IPS DF 6.9 (cell line): ENCODE measurements around the gene DYNC1LI2.

Source experiments
- DNase-seq: peaks from one replicate; pipeline ENCODE4 v3.0.0-alpha.2; 2013; ENCODE audit warnings: low read depth, low spot score
- H3K27ac ChIP-seq: one replicate; pipeline ENCODE4 v1.5.1; 2013; ENCODE audit warnings: low read length, control low read depth
- H3K27me3 ChIP-seq: 2 replicates; pipeline ENCODE4 v1.6.1; 2013; ENCODE audit warnings: mild to moderate bottlenecking, low read length; ENCODE audit not compliant: control insufficient read depth, insufficient read depth
- H3K36me3 ChIP-seq: 2 replicates; pipeline ENCODE4 v1.6.1; 2013; ENCODE audit warnings: low read length; ENCODE audit not compliant: control insufficient read depth, insufficient read depth
- H3K4me1 ChIP-seq: 2 replicates; pipeline ENCODE4 v1.6.1; 2013; ENCODE audit warnings: low read length; ENCODE audit not compliant: control insufficient read depth, insufficient read depth
- H3K4me3 ChIP-seq: 2 replicates; pipeline ENCODE4 v1.5.1; 2013; ENCODE audit warnings: mild to moderate bottlenecking, low read length
- H3K9me3 ChIP-seq: 2 replicates; pipeline ENCODE4 v1.6.1; 2013; ENCODE audit warnings: low read length, inconsistent platforms; ENCODE audit not compliant: control insufficient read depth, insufficient read depth
- WGBS: extraction: QIAGEN DNeasy Blood & Tissue Kit; methylation state at CpG from one replicate; pipeline ENCODE4 v1.1.7; 2013; ENCODE audit warnings: mixed read lengths, missing lambda C conversion rate; ENCODE audit not compliant: insufficient read length, insufficient coverage; 5-methylcytosine and 5-hydroxymethylcytosine counted together

DYNC1LI2 gene

DNA sequence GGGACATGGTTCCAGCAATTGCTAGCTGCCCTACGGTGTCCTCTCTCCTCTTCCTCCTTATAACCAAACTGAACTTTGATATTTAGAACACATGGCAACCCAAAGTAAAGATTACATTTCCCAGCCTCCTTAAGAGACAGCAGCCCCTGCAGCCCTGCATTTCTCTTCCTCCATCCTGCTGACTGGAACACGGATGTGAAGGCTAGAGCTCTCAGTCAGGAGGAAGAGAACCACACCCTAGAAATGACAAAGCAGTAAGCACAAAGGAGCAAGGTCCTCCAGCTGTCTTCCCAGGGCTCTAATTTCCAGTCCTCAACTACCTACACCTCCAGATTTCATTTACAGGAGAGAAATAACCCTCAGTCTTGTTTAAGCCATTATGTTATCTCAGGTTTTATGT lies 10.9 kb downstream of the DYNC1LI2 start:
- no CpG with 5 or more reads among the region's 2 CpGs for WGBS
- H3K9me3 ChIP-seq: no peaks in the 10 kb centered on the region
- H3K36me3 ChIP-seq: peaks cover 16% of the 10 kb centered on the region
- no peaks in the 10 kb centered on the region for H3K27me3 ChIP-seq
- no peak overlapping the region for H3K4me3 ChIP-seq
- H3K27ac ChIP-seq: no peak overlapping the region
- no peak for DNase-seq
- no peaks in the 10 kb centered on the region for H3K4me1 ChIP-seq

DNA sequence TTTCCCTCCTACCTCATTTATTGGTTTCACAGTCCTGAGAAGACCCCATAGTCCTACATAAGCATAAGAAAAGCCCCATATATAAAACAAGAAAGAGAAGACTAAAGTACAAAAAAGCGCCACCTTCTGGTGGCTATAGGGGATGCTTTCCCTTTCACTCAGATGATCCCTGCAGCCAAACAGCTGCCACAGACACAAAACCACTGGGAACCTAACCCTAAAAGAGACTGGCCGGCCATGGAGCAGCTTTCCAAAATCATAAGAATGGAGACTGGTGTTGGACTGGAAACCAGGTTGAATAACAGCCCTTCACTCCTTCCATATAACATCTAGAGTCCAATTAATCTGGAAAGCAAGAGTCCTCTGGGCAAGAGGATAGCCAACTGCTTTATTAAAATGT lies 11.4 kb downstream of the DYNC1LI2 start:
- Histone ChIP-seq H3K4me3 (no peak overlapping the region), H3K9me3 (no peaks in the 10 kb centered on the region), H3K36me3 (peaks cover 13% of the 10 kb centered on the region), H3K4me1 (no peaks in the 10 kb centered on the region), H3K27ac (no peak overlapping the region), H3K27me3 (no peaks in the 10 kb centered on the region)
- no peak for DNase-seq
- WGBS: no CpG with 5 or more reads among the region's 2 CpGs

DNA sequence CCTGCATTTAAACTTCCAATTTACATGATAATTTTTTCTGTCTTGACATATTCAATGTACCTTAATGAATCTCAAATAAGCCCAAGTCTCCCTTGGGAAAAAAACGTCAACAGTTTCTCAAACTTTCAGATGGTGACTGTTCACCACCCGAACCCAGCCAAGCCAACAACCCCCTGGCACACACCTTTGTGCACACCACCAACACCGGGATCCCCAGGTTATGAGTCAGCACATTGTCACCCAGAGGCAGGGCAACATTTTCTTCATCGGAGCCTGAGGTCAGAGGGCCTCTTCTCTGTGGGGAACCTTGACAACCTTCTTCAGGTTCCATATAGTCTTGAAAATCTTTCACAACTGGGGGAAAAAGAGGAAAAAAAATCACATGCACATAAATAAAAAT lies 15.5 kb downstream of the DYNC1LI2 start:
- WGBS: no CpG with 5 or more reads among the region's 4 CpGs
- DNase-seq: no peak
- Histone ChIP-seq H3K4me3 (no peak overlapping the region), H3K4me1 (no peaks in the 10 kb centered on the region), H3K9me3 (no peaks in the 10 kb centered on the region), H3K36me3 (peaks cover 22% of the 10 kb centered on the region; the same call in 1 of the 2 replicates), H3K27ac (no peak overlapping the region), H3K27me3 (no peaks in the 10 kb centered on the region)

DNA sequence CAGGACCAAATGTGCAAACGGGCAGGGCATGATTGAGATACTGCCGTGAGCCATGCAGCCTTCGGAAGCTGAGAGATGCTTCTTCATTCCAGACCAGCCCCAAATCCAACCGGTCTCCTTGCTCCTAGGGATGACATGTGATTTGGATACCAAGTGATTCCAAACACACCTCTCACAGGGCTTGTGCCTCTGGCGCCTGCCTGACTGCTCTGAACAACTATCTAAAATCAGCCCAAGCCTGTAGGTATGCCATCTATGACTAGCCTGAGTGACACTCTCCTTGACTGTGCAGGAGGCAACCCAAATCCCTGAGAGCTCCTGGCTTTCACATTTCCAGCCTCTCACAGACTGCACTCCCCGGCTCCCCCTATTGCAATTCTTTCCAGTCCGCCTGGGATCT lies 20.3 kb downstream of the DYNC1LI2 start:
- H3K9me3 ChIP-seq: no peaks in the 10 kb centered on the region
- H3K4me1 ChIP-seq: peaks cover 3% of the 10 kb centered on the region; the same call in 1 of the 2 replicates
- no peak overlapping the region for H3K27ac ChIP-seq
- H3K36me3 ChIP-seq: peaks cover 34% of the 10 kb centered on the region; the same call in 1 of the 2 replicates
- no CpG with 5 or more reads among the region's 7 CpGs for WGBS
- no peak for DNase-seq
- no peak overlapping the region for H3K4me3 ChIP-seq
- no peaks in the 10 kb centered on the region for H3K27me3 ChIP-seq

DNA sequence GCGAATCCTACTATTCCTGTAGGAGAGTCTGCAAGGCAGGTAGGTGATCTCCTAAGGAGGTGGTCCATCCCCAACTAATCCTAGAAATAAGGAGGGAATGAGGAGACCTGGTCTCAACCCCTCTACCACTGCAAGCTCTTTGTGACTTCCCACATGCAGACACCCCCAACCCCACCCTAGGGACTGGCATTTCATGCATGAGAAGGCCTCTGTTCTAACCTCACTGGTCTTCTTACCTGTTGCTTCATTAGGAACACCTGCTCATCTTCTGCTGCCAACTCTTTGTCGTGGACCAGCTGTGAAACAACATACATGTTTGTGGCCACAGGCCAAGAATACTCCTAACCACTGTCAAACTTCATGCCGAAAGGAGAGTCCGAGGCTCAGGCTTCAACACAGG lies 22.6 kb downstream of the DYNC1LI2 start:
- Histone ChIP-seq H3K36me3 (peaks cover 43% of the 10 kb centered on the region), H3K4me3 (no peak overlapping the region), H3K4me1 (peaks cover 3% of the 10 kb centered on the region; the same call in 1 of the 2 replicates), H3K27ac (no peak overlapping the region), H3K9me3 (no peaks in the 10 kb centered on the region), H3K27me3 (no peaks in the 10 kb centered on the region)
- WGBS: no CpG with 5 or more reads among the region's 4 CpGs
- no peak for DNase-seq

DNA sequence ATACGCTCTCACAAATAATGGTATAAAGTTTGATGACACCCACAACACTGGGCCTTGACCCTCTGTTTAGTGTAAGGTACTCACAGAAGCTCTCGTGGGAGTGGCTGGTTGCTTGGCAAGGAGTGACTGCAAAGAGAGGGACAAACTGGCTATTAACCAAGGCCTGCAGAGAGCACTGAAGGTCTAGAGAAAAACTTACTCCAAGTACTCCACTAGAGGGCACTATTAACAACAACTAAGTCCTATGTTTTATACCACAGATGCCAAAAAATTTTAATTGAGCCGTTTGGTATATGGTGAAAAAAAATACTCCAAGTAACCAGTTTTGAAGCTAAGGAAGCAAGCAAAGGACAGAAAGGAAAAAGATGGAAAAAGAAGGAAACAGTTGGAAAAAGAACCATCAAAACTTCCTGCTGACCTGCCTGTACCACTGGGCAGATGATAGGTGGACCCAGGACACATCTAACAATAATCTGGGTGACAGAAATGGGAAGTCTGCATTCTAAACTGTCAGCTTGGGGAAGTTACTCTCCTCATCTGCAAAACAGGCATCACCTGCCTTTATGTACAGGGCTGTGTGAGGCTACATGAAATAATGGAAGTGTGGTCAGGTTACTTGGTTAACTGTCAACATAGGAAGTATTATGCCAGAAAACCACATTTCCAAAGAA lies 23.2 kb downstream of the DYNC1LI2 start:
- no peaks in the 10 kb centered on the region for H3K9me3 ChIP-seq
- no peak overlapping the region for H3K4me3 ChIP-seq
- H3K27ac ChIP-seq: no peak overlapping the region
- H3K27me3 ChIP-seq: no peaks in the 10 kb centered on the region
- no peak for DNase-seq
- no CpG with 5 or more reads among the region's 3 CpGs for WGBS
- H3K4me1 ChIP-seq: peaks cover 3% of the 10 kb centered on the region; the same call in 1 of the 2 replicates
- H3K36me3 ChIP-seq: peaks cover 43% of the 10 kb centered on the region

DNA sequence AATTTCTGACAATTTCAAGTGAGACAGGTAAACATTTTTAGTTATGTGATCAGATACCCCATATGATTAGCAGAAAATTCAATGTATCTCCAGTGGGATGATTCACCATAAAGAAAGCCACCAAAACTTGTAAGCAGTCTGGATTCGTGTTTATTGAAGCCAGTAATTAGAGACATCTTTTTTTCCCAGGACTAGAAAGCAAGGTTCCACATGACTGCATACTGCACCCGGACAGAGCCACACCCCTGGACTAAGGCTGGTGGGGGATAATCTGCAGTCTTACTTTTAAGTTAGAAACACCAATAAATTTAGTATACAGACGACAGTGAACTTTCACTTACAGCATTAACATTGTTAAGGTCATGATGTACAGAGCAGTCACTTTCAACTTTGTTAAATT lies 30.6 kb downstream of the DYNC1LI2 start:
- Histone ChIP-seq H3K27ac (no peak overlapping the region), H3K36me3 (peaks cover 16% of the 10 kb centered on the region), H3K9me3 (no peaks in the 10 kb centered on the region), H3K4me3 (no peak overlapping the region), H3K4me1 (no peaks in the 10 kb centered on the region), H3K27me3 (no peaks in the 10 kb centered on the region)
- DNase-seq: no peak
- no CpG with 5 or more reads among the region's 3 CpGs for WGBS

DNA sequence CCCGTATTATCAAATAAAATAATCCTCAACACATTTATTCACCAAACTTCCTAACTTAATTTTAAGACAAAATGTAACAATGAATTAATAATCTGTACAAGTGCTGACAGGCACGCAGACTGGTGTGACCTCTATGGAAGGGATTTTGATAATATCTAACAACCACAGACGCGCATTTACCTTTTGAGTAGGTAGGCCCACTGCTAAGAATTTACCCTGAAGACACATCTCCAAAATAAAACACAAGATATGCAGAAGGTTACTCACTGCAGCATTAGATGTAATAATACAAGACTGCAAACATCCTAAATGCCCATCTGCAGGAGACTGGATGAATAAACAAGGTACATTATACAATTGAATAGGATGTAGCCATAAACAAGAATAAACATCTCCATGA lies 32.2 kb downstream of the DYNC1LI2 start:
- H3K4me3 ChIP-seq: no peak overlapping the region
- DNase-seq: no peak
- H3K36me3 ChIP-seq: peaks cover 8% of the 10 kb centered on the region; the same call in 1 of the 2 replicates
- no peaks in the 10 kb centered on the region for H3K9me3 ChIP-seq
- H3K27ac ChIP-seq: no peak overlapping the region
- H3K27me3 ChIP-seq: no peaks in the 10 kb centered on the region
- WGBS: 100% methylated on average over 1 of the region's 4 CpGs
- H3K4me1 ChIP-seq: no peaks in the 10 kb centered on the region

DNA sequence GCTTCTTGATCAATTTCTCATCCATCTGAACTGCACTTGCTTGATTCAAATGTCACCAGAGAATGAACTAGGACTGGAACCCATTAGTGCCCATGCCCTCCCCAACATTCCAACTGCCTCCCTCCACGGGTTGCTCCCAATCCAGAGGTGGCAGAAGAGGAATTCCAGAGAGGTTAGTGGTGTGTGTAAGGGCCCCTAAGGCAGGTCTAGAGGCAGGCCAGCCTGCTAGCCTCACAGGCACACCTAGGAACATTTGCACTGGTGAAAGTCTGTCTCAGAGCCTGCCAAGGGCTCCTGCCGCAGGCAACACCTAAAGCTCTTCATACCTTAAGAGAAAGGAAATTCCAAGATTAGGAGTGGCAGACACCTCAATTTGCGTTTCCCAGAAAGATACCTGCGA lies 33.6 kb downstream of the DYNC1LI2 start:
- no peak overlapping the region for H3K27ac ChIP-seq

DNA sequence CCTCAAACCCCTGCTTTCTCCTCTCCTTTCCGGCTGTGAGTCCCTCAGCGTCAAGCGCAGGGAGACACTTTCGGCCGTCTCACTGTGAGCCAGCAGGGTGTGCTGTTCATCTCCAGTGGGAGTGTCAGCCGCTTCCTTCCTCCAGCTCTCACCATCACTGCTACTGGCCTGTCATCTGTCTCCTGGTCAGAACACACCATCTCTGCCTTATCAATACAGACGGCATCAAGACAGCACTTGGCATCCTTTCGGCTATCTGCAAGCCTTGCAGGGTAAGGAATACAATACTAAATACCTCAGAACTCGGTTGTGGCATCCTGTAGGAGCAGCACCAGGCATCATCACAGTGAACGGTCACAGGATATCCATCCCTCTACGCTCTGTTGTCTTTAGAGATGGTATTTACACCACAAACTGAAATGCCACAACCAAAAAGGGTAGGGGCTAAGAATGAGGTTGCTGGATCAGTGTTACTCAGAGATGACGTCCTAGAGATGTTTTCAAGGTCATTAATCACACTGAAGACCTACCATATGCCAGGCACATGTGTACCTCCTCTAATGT lies 34.2 kb downstream of the DYNC1LI2 start:
- no peak for DNase-seq
- Histone ChIP-seq H3K9me3 (no peaks in the 10 kb centered on the region), H3K36me3 (no peaks in the 10 kb centered on the region; the same call in 1 of the 2 replicates), H3K4me3 (no peak overlapping the region), H3K27ac (no peak overlapping the region), H3K4me1 (no peaks in the 10 kb centered on the region), H3K27me3 (no peaks in the 10 kb centered on the region)
- WGBS: no CpG with 5 or more reads among the region's 12 CpGs

More for the DNA sequence above, 33.6 kb downstream of the DYNC1LI2 start:
- Histone ChIP-seq H3K4me3 (no peak overlapping the region), H3K36me3 (peaks cover under 1% of the 10 kb centered on the region; the same call in 1 of the 2 replicates), H3K27me3 (no peaks in the 10 kb centered on the region), H3K4me1 (no peaks in the 10 kb centered on the region), H3K9me3 (no peaks in the 10 kb centered on the region)
- DNase-seq: no peak
- no CpG with 5 or more reads among the region's 4 CpGs for WGBS
